ENCODE results near the gene SLC66A1.

DNA sequence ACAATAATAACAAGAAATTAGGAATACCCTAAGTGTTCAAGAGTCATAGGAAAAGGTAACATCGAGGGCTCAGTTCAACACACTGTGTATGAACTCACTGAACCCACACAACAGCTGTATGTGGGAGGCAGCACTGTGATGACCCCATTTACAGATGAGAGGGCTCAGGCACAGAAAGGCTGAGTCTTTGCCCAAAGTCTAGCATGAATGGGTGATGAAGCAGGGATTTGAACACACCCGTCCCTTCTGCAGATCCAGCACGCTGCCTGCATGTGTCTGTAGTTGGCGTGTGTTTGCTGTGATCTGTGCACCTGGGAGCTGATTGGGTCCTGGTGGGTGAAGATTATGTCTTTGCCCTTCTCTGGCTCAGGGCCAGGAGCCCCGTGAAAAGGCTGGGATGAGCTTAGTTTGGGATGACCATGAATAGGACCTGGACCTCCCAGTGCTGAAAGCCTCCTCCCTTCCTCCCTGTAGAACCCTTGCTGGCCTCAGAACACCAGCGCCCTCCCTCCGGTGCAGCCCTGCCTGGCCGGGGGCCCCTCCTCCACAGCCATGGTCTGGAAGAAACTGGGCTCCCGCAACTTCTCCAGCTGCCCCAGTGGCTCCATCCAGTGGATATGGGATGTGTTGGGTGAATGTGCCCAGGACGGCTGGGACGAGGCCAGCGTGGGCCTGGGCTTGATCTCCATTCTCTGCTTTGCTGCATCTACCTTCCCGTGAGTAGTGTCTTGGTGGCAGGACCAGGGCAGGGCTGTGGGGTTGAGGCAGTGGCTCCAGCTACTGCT lies 5.2 kb downstream of the SLC66A1 start:
- TF ChIP-seq CTCF (IDR thresholded peaks at IDR 0.05) = no peak
- TF ChIP-seq POLR2A (IDR thresholded peaks at IDR 0.05) = no peak
- no peak for TF ChIP-seq POLR2AphosphoS5 (IDR thresholded peaks at IDR 0.05)

Measured in prostate gland (tissue), 2 donors.